HTR-8/SVneo (cell line): ENCODE data around the gene TOGARAM2.
A peak's percentile ranks its signal among the peaks of the same experiment; 100 is the strongest.
"Not testable (repeated sequence)": the region's sequence is repeated elsewhere in the genome, so short reads cannot be mapped to it uniquely, and the experiment has no call there.

Experiments
- DNase-seq: peaks from one replicate; pipeline ENCODE4 v3.0.0; 2011; ENCODE audit warnings: low spot score, mixed read lengths; ENCODE audit not compliant: insufficient read length
- FAIRE-seq: peaks from 2 replicates; lab custom pipeline; 2011; peaks lifted over from hg19 to GRCh38; lab: Jason Lieb, UNC

The TOGARAM2 gene

DNA sequence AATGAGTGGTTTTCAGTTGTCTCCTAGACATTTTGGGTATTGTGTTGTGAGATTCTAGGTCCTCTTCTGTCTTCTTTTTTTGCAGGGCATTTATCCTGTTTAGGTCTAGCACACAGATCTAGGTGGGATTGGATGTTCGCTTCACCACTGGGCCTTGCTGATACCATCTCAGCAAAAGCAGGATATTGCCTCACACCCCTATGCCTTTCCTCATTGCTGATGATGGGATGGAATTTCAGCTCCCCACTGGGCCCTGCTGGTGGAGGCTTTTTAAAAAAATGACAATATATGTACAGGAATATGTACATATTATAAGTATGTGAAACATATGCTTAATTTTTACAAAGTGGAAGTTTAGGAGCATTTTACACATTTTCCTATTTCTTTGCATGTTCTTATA lies 5.4 kb upstream of the TOGARAM2 start:
- DNase-seq: no peak
- FAIRE-seq: no peak

DNA sequence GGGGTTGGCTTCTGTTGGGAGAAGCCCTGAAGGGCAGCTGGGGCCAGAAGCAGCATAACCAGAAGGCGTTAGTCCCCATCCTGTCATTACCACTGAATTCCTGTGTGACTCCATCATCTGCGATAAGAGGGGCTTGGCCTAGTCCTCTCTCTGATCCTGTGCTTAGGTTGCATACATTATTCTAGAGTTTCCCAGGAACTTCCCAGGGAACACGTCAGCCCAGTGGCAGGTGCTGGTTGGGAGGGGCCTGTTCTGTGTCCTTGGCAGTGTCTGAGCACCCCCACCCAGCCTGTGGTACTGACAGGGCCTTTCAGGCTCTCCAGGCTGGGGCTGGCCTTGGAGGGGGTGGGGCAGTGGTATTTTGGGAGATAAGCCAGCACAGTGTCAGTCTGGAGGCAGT lies 4.5 kb upstream of the TOGARAM2 start:
- FAIRE-seq: peak; percentile 54
- peak; percentile 57 for DNase-seq

DNA sequence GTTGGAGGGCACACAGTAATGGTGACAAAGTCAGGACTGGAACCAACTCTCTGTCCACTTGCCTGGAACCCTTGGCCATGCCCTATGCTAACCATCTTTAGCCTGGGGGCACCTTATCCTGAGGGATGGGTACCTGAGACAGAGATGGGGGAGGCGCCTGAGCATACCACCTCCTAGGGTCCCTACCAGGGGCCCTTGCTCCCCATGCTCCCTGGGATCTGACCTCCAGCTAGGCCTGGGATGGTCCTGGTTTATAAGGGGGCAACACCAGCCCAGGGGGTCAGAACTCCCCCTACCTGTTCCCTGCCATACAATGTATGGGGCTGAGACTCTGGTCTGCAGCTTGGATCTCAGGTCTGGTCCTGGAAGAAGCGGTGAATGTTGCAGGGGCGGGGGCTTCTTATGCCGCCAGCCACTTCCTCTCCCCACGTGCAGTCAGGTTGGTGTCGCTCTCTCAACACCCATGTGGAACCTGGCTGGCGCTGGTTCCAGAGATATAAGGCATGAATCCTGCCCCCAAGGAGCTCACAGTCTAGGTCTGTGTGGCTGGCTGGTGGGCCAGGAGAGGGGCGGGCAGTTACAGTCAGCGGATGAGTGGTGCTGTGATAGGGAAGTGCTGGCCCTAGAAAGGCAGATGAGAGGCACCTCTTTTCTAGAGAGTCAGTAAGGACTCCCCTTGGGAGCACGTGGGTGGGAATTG lies 3.8 kb upstream of the TOGARAM2 start:
- FAIRE-seq (no peak), DNase-seq (no peak)

DNA sequence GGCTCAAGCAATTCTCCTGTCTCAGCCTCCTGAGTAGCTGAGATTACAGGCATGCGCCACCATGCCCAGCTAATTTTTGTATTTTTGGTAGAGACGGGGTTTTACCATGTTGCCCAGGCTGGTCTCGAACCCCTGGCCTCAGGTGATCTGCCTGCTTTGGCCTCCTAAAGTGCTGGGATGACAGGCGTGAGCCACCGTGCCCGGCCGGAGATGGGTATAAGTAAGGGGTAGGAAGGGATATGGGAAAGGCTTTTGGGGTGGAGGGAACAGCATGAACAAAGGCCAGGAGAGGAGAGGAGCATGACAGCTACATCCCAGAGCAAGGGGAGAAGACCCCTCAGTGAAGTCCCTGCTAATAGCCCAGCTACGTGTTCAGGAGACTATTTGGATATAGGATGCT lies 3.1 kb upstream of the TOGARAM2 start:
- FAIRE-seq: not testable (repeated sequence)

DNA sequence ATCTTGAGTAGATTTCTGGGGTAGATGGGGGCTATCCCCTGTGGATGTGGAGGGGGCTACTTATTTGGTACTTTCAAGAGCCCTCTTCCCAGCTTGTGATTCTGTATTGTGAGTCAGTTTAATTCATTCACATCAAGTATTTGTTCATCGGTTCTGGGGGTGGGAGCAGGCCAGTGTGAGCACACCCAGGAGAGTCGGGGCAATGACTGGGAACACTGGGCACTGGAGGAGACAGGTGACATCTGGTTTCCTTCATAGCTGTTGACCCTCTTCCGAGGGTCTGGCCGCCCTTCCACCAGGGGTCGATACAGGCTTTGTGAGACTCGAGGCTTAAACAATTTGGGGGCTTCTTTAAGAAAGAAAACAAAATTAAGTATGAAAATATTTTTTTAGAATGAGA lies 2.5 kb upstream of the TOGARAM2 start:
- FAIRE-seq: no peak
- DNase-seq: no peak

More for the DNA sequence above, 3.1 kb upstream of the TOGARAM2 start:
- not testable (repeated sequence) for DNase-seq

DNA sequence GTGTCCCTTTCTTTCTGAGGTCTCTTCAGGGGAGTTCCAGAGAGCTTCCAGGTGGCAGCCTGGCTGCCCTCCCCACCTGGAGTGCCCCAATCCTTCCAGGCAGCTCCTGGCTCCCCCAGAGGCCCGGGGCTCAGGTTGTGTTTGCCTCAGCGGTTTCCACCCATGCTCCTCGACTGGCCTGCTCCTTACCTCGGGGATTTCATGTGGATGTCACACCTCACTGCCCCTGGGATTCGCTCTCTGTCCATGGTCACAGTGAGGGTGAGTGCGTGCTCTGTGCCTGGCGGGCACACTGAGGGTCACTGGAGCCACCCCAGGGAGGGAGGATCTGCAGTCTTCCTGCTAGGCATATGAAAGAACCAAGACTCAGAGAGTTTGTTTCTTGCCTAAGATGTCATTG lies 2.1 kb upstream of the TOGARAM2 start:
- DNase-seq: no peak
- FAIRE-seq: no peak

DNA sequence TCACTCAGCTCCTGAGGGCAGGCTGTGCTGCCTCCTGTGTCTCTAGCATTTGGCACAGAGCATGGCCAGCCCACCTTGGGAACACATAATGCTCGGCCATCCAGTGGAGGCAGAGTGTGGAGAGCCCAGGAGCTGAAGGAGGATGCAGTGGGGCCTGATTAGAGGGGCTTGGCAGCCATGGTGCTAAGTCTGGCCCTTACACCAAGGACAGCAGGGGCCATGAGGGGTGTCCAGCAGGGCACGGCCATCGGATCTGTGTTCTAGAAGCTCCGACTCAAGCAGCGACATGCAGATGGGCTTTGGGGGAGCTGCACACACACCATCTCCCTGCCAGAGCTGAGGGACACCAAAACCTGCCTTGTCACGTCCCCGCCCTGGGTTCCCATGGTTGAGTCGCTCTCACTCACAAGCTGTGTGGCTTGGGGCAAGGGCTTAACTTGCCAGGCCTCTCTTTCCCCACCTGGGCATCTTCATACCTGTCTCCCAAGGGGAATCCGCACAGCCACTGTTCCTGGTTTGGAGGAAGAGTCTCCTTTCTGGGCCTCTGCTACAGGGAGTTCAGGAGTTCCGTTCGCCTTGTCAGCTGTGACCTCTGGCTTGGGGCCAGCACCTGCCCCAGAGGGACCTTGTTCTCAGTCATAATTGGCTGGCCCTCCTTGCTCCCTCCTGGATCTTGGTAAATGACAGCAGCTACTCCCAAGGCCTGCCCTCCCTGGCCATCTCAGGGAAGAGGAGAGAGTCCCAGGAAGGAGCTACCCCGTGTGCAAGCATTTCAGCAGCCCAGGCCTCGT lies 1.3 kb upstream of the TOGARAM2 start:
- DNase-seq: no peak
- no peak for FAIRE-seq

DNA sequence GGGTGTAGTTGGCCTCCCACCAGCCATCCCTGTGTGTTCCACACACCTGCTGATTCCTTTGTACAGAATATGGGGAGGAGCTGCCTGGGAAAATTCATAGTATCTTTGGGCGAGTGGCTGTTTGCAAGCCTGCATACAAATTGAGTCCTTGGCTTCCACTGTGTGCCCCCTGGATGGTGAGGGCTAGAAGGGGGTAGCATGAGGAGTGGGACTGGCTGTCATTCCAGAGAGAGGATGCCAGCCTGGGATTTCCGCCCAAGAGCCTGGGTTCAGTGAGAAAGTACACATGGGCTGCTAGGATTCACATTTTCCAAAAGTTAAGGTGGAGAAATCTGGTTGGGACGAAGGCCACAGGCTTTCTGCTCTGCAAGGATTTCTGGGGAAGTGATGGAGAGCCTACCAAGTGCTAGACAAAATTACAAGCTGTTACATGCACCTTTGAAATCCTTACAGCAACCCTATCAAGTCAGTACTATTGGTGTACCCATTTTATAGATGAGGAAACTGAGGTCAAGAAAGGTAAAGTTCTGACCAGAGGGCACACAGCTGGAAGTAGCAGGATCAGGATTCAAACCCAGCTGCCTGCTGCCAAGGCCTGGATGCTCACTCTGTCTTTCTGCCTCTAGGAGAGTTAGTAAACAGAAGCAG lies 606 bp upstream of the TOGARAM2 start:
- DNase-seq (no peak), FAIRE-seq (no peak)

DNA sequence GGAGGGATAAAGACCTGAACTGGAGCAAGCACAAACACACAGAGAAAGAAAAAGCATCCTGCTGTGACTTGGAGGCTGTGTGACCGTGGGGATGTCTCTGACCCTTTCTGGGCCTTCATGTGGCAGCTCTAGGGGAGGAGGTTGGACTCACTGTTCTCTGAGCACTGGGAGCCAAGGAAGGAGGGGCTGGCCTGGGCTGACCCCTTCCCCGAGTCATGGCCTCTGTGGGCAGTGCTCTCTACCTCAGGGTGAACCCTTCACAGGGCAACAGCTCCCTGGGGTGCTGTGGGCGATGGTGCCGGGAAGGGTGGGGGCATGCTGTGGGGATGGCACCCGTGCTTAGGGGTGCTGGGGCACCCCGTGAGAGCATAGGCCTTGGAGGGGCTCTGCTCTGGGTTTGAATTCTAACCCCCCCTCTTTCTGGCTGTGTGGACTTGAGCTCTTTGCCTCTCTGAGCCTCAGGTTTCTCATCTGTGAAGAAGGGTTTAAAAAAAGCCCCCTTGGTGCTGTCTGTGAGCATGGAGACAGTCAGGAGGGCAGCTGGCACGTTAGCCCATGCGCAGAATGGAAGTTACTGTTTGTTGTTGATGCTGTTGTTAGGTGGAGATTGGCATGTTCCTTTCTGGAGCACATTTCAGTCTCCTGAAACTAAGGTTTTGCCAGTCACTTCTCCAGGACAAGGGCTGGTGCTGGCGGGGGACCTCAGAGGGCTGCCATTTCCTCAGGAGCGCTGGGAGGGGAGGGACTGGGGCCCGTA lies 700 bp downstream of the TOGARAM2 start:
- FAIRE-seq (no peak), DNase-seq (no peak)

DNA sequence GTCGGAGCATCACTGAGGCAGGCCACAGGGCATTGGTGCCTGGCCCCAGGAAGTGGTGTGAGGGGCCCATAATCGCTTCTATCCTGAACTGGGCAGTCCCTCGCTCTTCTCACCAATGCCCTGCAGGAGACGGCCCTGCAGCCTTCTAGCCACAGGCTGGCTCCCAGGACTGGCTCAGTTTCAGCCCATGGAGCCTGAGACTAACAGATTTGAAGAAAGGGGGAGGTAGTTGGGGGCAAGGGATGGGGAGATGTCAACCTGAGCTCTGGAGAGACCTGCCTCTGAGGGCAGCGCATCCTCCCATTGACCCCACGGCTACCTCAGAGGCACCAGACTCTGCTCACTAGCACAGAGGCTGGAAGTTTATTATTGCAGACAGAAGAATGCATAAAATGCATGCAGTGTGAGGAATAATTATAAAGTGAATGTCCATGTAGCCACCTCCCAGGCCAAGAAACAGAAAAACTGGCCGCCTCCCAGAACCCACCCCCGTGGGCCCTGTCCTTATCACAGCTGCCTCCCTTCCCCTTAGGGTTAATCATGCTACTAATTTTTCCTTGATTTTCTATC lies 1.4 kb downstream of the TOGARAM2 start:
- DNase-seq (no peak), FAIRE-seq (no peak)

DNA sequence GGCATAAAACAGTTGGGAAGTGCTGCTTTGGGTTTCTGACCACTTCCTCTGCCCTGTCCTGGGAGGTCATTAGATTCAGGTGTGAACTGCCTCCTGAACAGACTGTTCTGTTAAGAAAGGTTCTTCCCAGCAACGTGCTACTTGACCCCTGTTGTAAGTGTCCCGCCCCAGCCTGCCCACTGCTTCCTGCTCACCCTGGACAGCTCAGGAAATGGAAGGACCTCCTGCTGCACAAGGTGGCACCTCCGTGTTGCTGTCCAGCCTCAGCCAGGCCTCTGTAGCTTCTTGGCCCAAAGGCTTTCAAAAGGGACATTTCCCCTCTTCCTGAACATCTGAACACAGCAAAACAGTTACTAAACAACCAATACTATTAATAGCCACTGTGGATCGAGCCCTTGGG lies 5.3 kb downstream of the TOGARAM2 start:
- FAIRE-seq: no peak
- no peak for DNase-seq

DNA sequence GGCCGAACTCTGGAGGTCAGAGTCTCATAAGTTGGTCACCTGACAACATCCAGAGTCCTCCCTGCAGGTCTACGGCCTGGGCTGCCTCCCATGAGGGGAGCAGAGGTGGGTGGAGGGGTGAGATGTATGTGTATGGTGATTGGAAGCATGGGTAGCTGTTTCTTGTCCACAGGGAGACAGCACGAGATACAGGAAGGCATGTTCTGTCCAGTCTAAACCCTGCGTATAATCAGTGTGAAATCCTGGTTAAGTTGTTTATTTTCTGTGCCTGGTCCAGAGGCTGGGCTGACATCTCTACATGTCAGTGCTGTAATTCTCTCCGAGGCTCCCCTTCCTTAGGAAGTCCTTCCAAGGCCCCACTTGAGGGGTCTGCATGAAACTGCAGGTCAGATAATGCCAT lies 8.9 kb downstream of the TOGARAM2 start:
- DNase-seq (no peak), FAIRE-seq (no peak)

DNA sequence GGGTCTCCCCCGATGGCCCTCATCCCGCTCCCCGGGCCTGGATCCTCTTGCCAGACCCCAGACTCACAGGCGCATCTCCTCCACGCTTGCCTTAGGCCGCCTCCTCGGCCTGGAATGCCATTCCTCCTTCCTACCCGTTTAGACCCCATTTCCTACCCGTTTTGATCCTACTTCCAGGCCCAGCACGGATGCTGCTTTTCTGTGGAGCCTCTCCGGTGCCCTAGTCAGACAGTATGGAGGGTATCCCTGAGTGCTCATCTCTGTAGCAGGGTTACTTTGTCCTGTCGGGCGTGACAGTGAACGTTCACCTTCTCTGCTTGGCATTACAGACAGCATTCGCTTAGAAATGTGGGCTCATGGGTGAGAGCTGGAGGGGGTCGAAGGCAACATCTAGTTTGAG lies 9.3 kb downstream of the TOGARAM2 start:
- no peak for FAIRE-seq
- no peak for DNase-seq

DNA sequence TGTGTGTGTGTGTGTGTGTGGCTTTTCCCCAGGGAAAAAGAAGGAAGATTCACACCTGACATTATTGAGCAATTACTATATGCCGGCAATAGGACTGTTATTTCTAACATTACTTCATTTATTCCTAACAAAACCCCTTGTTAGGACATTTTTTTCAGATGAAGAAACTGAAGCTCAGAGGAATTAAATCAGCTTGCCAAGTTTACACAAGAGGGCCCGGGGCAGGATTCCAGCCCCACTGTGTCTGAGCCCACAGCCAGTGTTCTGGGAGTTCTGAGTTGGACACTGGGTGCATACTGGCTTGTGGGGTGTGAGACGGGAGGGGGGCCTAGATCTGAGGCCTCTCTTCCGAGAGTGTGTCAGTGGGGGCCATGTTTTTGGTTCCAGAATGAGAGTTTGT lies 9.9 kb downstream of the TOGARAM2 start:
- FAIRE-seq (no peak), DNase-seq (no peak)

DNA sequence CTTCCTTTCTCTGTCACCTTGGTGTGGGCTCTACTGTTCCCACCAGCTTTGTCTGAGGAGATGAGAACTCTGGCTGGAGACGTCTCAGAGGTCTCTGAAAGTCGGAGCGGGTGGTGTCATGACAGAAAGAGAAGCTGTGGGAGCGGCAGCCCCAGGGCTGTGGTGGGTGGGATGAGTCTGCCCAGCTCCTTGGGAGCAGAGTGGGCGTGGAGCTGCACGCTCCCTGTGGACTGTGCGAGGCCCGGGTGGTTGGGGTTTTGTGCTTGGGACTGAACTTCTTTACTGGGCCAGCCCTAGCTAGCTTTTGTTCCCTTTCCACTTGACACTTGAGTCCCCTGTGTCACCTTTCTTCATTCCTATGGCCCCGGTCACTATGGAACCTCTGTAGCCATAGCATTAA lies 10.4 kb downstream of the TOGARAM2 start:
- FAIRE-seq (no peak), DNase-seq (no peak)

DNA sequence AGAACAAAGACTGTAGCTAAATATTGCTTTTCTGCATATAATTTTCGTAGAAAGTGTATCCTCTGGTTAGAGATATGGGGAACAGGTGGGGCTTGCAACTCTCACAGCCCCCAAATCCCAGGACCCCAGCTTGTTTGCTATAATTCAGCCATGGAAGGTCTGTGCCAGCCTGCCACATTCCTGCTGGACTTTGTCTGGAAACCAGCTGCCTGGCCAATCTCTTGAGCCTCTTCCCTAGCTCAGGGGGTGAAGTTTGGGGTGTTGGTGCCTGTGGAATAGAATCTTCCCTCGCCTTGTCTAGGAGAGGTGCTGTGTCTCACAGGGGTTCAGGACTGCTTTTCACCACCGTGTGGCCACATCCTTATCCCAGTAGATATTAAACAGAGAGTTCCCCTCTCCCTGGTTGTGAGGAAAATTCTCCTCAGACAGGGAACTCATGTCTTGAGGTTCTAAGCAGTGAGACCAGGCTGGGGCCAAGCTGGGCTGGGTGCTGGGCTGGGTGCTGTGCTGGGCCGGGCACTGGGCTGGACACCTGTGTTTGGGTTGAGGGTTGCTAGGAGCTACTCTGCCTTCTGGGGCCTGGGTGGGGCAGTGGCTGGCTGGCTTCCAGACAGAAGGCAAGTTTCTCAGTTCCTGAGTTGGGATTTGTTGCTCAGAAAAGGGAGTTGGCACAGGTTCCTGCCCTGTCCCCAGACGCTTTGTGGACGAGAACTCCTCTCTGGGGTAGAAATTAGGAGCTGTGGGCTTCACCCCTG lies 12.3 kb downstream of the TOGARAM2 start:
- FAIRE-seq (peak; percentile 68), DNase-seq (no peak)

DNA sequence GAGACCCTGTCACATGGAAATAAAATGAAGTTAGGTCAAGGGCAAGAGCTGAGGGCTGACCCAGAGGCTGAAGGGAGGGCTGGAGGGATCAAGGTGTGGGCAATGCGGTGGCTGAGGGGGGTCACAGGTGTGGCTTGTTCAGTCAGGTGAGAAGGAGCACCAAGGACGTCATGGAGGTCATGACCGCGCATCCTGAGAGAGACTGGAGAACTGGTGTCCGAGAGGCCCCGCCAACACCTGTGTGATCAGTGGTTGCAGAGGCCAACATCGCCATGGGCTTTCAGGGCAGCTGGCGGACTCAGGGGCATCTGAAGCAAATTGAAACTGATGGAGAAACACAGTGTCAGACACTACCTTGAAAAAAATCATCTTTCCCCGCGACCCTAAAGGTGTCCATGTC lies 13.0 kb downstream of the TOGARAM2 start:
- DNase-seq (no peak), FAIRE-seq (no peak)

DNA sequence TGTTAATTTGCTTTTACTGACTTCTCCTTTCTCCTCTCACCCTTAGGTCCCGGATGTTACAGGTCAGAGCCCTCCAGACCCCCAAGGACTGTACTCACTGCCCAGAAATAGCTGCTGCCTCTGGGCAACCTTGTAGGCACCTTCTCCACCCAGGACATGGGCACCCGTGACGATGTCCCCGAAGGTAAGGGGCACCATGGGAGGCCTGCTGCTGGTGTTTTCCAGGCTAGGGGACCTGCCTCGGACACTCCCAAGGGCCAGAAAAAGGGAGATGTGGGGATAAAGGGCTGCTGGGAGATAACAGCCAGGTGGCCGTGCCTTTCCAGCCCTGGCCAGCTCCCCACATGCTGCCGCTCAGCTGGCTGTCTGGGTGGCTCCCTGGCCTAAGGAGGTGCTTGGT lies 13.6 kb downstream of the TOGARAM2 start:
- FAIRE-seq (no peak), DNase-seq (no peak)
